ENCODE results near the gene EPHB2.

The EPHB2 gene

GRCh38 chr1:22878626-22879025 lies 168.0 kb downstream of the EPHB2 start:
- TF ChIP-seq CTCF (IDR thresholded peaks at IDR 0.05; ENCODE audit: low read depth, low read length), result no peak
- TF ChIP-seq MYC (IDR thresholded peaks at IDR 0.05; ENCODE audit: low read depth, low read length), result no peak
- no peak for TF ChIP-seq MAX (IDR thresholded peaks at IDR 0.05; ENCODE audit: low read depth, low read length)
- no peak for TF ChIP-seq POLR2A (IDR thresholded peaks at IDR 0.05; ENCODE audit: extremely low read depth, insufficient read length)
- DNase-seq (ENCODE audit: low read depth), result no peak
- H3K4me3 ChIP-seq (ENCODE audit: low read depth, low read length), result no peak overlapping the region

GRCh38 chr1:22879445-22879844 lies 168.8 kb downstream of the EPHB2 start:
- DNase-seq (ENCODE audit: low read depth), result no peak
- TF ChIP-seq POLR2A (IDR thresholded peaks at IDR 0.05; ENCODE audit: extremely low read depth, insufficient read length) (no peak), MYC (IDR thresholded peaks at IDR 0.05; ENCODE audit: low read depth, low read length) (no peak)
- no peak overlapping the region for H3K4me3 ChIP-seq (ENCODE audit: low read depth, low read length)

- DNase-seq (ENCODE audit: low read depth), result peak; percentile 56
- no peak overlapping the region for H3K4me3 ChIP-seq (ENCODE audit: low read depth, low read length)
- TF ChIP-seq CTCF (IDR thresholded peaks at IDR 0.05; ENCODE audit: low read depth, low read length), result no peak
- TF ChIP-seq MYC (IDR thresholded peaks at IDR 0.05; ENCODE audit: low read depth, low read length), result no peak
- TF ChIP-seq MAX (IDR thresholded peaks at IDR 0.05; ENCODE audit: low read depth, low read length), result no peak
- no peak for TF ChIP-seq POLR2A (IDR thresholded peaks at IDR 0.05; ENCODE audit: extremely low read depth, insufficient read length)
Observed at GRCh38 chr1:22880174-22880601, 169.5 kb downstream of the EPHB2 start.

GRCh38 chr1:22883406-22883805 lies 172.8 kb downstream of the EPHB2 start:
- TF ChIP-seq MAX (IDR thresholded peaks at IDR 0.05; ENCODE audit: low read depth, low read length) (no peak), CTCF (IDR thresholded peaks at IDR 0.05; ENCODE audit: low read depth, low read length) (no peak), POLR2A (IDR thresholded peaks at IDR 0.05; ENCODE audit: extremely low read depth, insufficient read length) (no peak), MYC (IDR thresholded peaks at IDR 0.05; ENCODE audit: low read depth, low read length) (no peak)
- no peak overlapping the region for H3K4me3 ChIP-seq (ENCODE audit: low read depth, low read length)
- DNase-seq (ENCODE audit: low read depth), result no peak

GRCh38 chr1:22884806-22885530 lies 174.3 kb downstream of the EPHB2 start:
- no peak overlapping the region for H3K4me3 ChIP-seq (ENCODE audit: low read depth, low read length)
- TF ChIP-seq POLR2A (IDR thresholded peaks at IDR 0.05; ENCODE audit: extremely low read depth, insufficient read length) (no peak), MAX (IDR thresholded peaks at IDR 0.05; ENCODE audit: low read depth, low read length) (no peak), CTCF (IDR thresholded peaks at IDR 0.05; ENCODE audit: low read depth, low read length) (no peak), MYC (IDR thresholded peaks at IDR 0.05; ENCODE audit: low read depth, low read length) (no peak)
- no peak for DNase-seq (ENCODE audit: low read depth)

GRCh38 chr1:22886211-22886610 lies 175.6 kb downstream of the EPHB2 start:
- no peak for DNase-seq (ENCODE audit: low read depth)
- TF ChIP-seq CTCF (IDR thresholded peaks at IDR 0.05; ENCODE audit: low read depth, low read length), result no peak
- TF ChIP-seq MAX (IDR thresholded peaks at IDR 0.05; ENCODE audit: low read depth, low read length), result no peak
- no peak for TF ChIP-seq MYC (IDR thresholded peaks at IDR 0.05; ENCODE audit: low read depth, low read length)
- no peak for TF ChIP-seq POLR2A (IDR thresholded peaks at IDR 0.05; ENCODE audit: extremely low read depth, insufficient read length)
- H3K4me3 ChIP-seq (ENCODE audit: low read depth, low read length), result no peak overlapping the region
